ENCODE data around the gene PLEKHA7.
"Not testable (repeated sequence)": the region's sequence is repeated elsewhere in the genome, so short reads cannot be mapped to it uniquely, and the experiment has no call there.

PLEKHA7 gene

GRCh38 chr11:16905375-16905774 lies 108.8 kb downstream of the PLEKHA7 start:
- no peak for DNase-seq
- Histone ChIP-seq H3K18ac (ENCODE audit: low read length) (no peak overlapping the region), H2AK5ac (ENCODE audit: low read length) (no peak overlapping the region), H3K79me2 (ENCODE audit: control insufficient read depth, insufficient read depth, low read length) (no peaks in the 10 kb centered on the region), H3K23ac (ENCODE audit: low read length) (no peak overlapping the region), H2BK5ac (ENCODE audit: low read length) (no peak overlapping the region), H4K8ac (ENCODE audit: low read depth, low read length) (no peak overlapping the region), H2BK120ac (ENCODE audit: low read depth, low read length) (no peak overlapping the region), H3K9ac (ENCODE audit: low read length) (no peak overlapping the region), H3K27ac (ENCODE audit: low read depth, low read length) (no peak overlapping the region), H3K27me3 (ENCODE audit: insufficient read depth, low read length, poor library complexity) (no peaks in the 10 kb centered on the region), H3K4me1 (ENCODE audit: control insufficient read depth, low read depth, low read length) (no peaks in the 10 kb centered on the region), H3K4me2 (ENCODE audit: low read length) (no peak overlapping the region), H3K4ac (ENCODE audit: low read depth, low read length) (no peak overlapping the region), H3K4me3 (ENCODE audit: low read length) (no peak overlapping the region), H4K5ac (ENCODE audit: low read length) (no peak overlapping the region), H3K36me3 (ENCODE audit: control insufficient read depth, insufficient read depth, low read length) (no peaks in the 10 kb centered on the region), H3K79me1 (ENCODE audit: low read length) (no peaks in the 10 kb centered on the region), H2BK15ac (replicated peaks; ENCODE audit: low read depth) (no peak overlapping the region), H3K56ac (ENCODE audit: low read length) (no peak overlapping the region)
- no CpG with 5 or more reads among the region's 1 CpG for WGBS (ENCODE audit: extremely low coverage, insufficient coverage, low lambda C conversion rate)

GRCh38 chr11:16904761-16905160 lies 109.5 kb downstream of the PLEKHA7 start:
- not testable (repeated sequence) for H3K4me2 ChIP-seq (ENCODE audit: low read length); H3K18ac ChIP-seq (ENCODE audit: low read length); H4K5ac ChIP-seq (ENCODE audit: low read length); H2BK5ac ChIP-seq (ENCODE audit: low read length); H3K4me3 ChIP-seq (ENCODE audit: low read length); H3K4ac ChIP-seq (ENCODE audit: low read depth, low read length); H3K27me3 ChIP-seq (ENCODE audit: insufficient read depth, low read length, poor library complexity); H3K4me1 ChIP-seq (ENCODE audit: control insufficient read depth, low read depth, low read length); H3K23ac ChIP-seq (ENCODE audit: low read length); H3K56ac ChIP-seq (ENCODE audit: low read length); H4K8ac ChIP-seq (ENCODE audit: low read depth, low read length); H3K9ac ChIP-seq (ENCODE audit: low read length); H2BK15ac ChIP-seq (replicated peaks; ENCODE audit: low read depth); H3K36me3 ChIP-seq (ENCODE audit: control insufficient read depth, insufficient read depth, low read length); DNase-seq; H3K27ac ChIP-seq (ENCODE audit: low read depth, low read length); H2AK5ac ChIP-seq (ENCODE audit: low read length); H2BK120ac ChIP-seq (ENCODE audit: low read depth, low read length); H3K79me1 ChIP-seq (ENCODE audit: low read length); H3K79me2 ChIP-seq (ENCODE audit: control insufficient read depth, insufficient read depth, low read length)
- no CpG with 5 or more reads among the region's 2 CpGs for WGBS (ENCODE audit: extremely low coverage, insufficient coverage, low lambda C conversion rate)

- H4K8ac ChIP-seq (ENCODE audit: low read depth, low read length): no peak overlapping the region
- H3K23ac ChIP-seq (ENCODE audit: low read length): no peak overlapping the region
- WGBS (ENCODE audit: extremely low coverage, insufficient coverage, low lambda C conversion rate): no CpG with 5 or more reads among the region's 2 CpGs
- H2AK5ac ChIP-seq (ENCODE audit: low read length): no peak overlapping the region
- no peaks in the 10 kb centered on the region for H3K79me2 ChIP-seq (ENCODE audit: control insufficient read depth, insufficient read depth, low read length)
- H3K27me3 ChIP-seq (ENCODE audit: insufficient read depth, low read length, poor library complexity): no peaks in the 10 kb centered on the region
- H3K79me1 ChIP-seq (ENCODE audit: low read length): no peaks in the 10 kb centered on the region
- no peak overlapping the region for H3K56ac ChIP-seq (ENCODE audit: low read length)
- H2BK15ac ChIP-seq (replicated peaks; ENCODE audit: low read depth): no peak overlapping the region
- H2BK5ac ChIP-seq (ENCODE audit: low read length): no peak overlapping the region
- H3K4me3 ChIP-seq (ENCODE audit: low read length): no peak overlapping the region
- H3K18ac ChIP-seq (ENCODE audit: low read length): no peak overlapping the region
- no peak overlapping the region for H3K9ac ChIP-seq (ENCODE audit: low read length)
- H3K4ac ChIP-seq (ENCODE audit: low read depth, low read length): no peak overlapping the region
- no peak overlapping the region for H2BK120ac ChIP-seq (ENCODE audit: low read depth, low read length)
- H3K36me3 ChIP-seq (ENCODE audit: control insufficient read depth, insufficient read depth, low read length): no peaks in the 10 kb centered on the region
- H3K4me1 ChIP-seq (ENCODE audit: control insufficient read depth, low read depth, low read length): no peaks in the 10 kb centered on the region
- no peak overlapping the region for H3K4me2 ChIP-seq (ENCODE audit: low read length)
- no peak overlapping the region for H4K5ac ChIP-seq (ENCODE audit: low read length)
- no peak for DNase-seq
- H3K27ac ChIP-seq (ENCODE audit: low read depth, low read length): no peak overlapping the region
Measured at GRCh38 chr11:16902781-16903378, 111.3 kb downstream of the PLEKHA7 start.

- H3K4me2 ChIP-seq (ENCODE audit: low read length): no peak overlapping the region
- H4K8ac ChIP-seq (ENCODE audit: low read depth, low read length): no peak overlapping the region
- no peak overlapping the region for H2AK5ac ChIP-seq (ENCODE audit: low read length)
- DNase-seq: no peak
- peaks cover 5% of the 10 kb centered on the region for H3K4me1 ChIP-seq (ENCODE audit: control insufficient read depth, low read depth, low read length)
- no peak overlapping the region for H3K9ac ChIP-seq (ENCODE audit: low read length)
- WGBS (ENCODE audit: extremely low coverage, insufficient coverage, low lambda C conversion rate): no CpG with 5 or more reads among the region's 6 CpGs
- no peak overlapping the region for H4K5ac ChIP-seq (ENCODE audit: low read length)
- H3K23ac ChIP-seq (ENCODE audit: low read length): no peak overlapping the region
- no peak overlapping the region for H2BK120ac ChIP-seq (ENCODE audit: low read depth, low read length)
- H3K27ac ChIP-seq (ENCODE audit: low read depth, low read length): no peak overlapping the region
- H3K18ac ChIP-seq (ENCODE audit: low read length): no peak overlapping the region
- H3K79me1 ChIP-seq (ENCODE audit: low read length): no peaks in the 10 kb centered on the region
- H3K4ac ChIP-seq (ENCODE audit: low read depth, low read length): no peak overlapping the region
- H2BK15ac ChIP-seq (replicated peaks; ENCODE audit: low read depth): no peak overlapping the region
- no peaks in the 10 kb centered on the region for H3K27me3 ChIP-seq (ENCODE audit: insufficient read depth, low read length, poor library complexity)
- H3K56ac ChIP-seq (ENCODE audit: low read length): no peak overlapping the region
- no peaks in the 10 kb centered on the region for H3K79me2 ChIP-seq (ENCODE audit: control insufficient read depth, insufficient read depth, low read length)
- no peak overlapping the region for H3K4me3 ChIP-seq (ENCODE audit: low read length)
- H2BK5ac ChIP-seq (ENCODE audit: low read length): no peak overlapping the region
- H3K36me3 ChIP-seq (ENCODE audit: control insufficient read depth, insufficient read depth, low read length): no peaks in the 10 kb centered on the region
Measured at GRCh38 chr11:16902182-16902581, 112.0 kb downstream of the PLEKHA7 start.

GRCh38 chr11:16900491-16900890 lies 113.7 kb downstream of the PLEKHA7 start:
- Histone ChIP-seq H2AK5ac (ENCODE audit: low read length) (no peak overlapping the region), H2BK5ac (ENCODE audit: low read length) (no peak overlapping the region), H2BK120ac (ENCODE audit: low read depth, low read length) (no peak overlapping the region), H3K27ac (ENCODE audit: low read depth, low read length) (no peak overlapping the region), H3K56ac (ENCODE audit: low read length) (no peak overlapping the region), H3K79me2 (ENCODE audit: control insufficient read depth, insufficient read depth, low read length) (no peaks in the 10 kb centered on the region), H3K4me2 (ENCODE audit: low read length) (no peak overlapping the region), H3K23ac (ENCODE audit: low read length) (no peak overlapping the region), H3K4me3 (ENCODE audit: low read length) (no peak overlapping the region), H3K36me3 (ENCODE audit: control insufficient read depth, insufficient read depth, low read length) (no peaks in the 10 kb centered on the region), H3K18ac (ENCODE audit: low read length) (no peak overlapping the region), H3K9ac (ENCODE audit: low read length) (no peak overlapping the region), H2BK15ac (replicated peaks; ENCODE audit: low read depth) (no peak overlapping the region), H3K27me3 (ENCODE audit: insufficient read depth, low read length, poor library complexity) (no peaks in the 10 kb centered on the region), H4K5ac (ENCODE audit: low read length) (no peak overlapping the region), H3K79me1 (ENCODE audit: low read length) (no peaks in the 10 kb centered on the region), H3K4ac (ENCODE audit: low read depth, low read length) (no peak overlapping the region), H3K4me1 (ENCODE audit: control insufficient read depth, low read depth, low read length) (peaks cover 5% of the 10 kb centered on the region), H4K8ac (ENCODE audit: low read depth, low read length) (no peak overlapping the region)
- no peak for DNase-seq

GRCh38 chr11:16899708-16900303 lies 114.4 kb downstream of the PLEKHA7 start:
- Histone ChIP-seq H3K79me1 (ENCODE audit: low read length) (no peaks in the 10 kb centered on the region), H3K4ac (ENCODE audit: low read depth, low read length) (no peak overlapping the region), H3K4me1 (ENCODE audit: control insufficient read depth, low read depth, low read length) (peaks cover 5% of the 10 kb centered on the region), H3K4me2 (ENCODE audit: low read length) (no peak overlapping the region), H2AK5ac (ENCODE audit: low read length) (no peak overlapping the region), H3K79me2 (ENCODE audit: control insufficient read depth, insufficient read depth, low read length) (no peaks in the 10 kb centered on the region), H3K27me3 (ENCODE audit: insufficient read depth, low read length, poor library complexity) (no peaks in the 10 kb centered on the region), H3K23ac (ENCODE audit: low read length) (no peak overlapping the region), H3K4me3 (ENCODE audit: low read length) (no peak overlapping the region), H2BK15ac (replicated peaks; ENCODE audit: low read depth) (no peak overlapping the region), H3K56ac (ENCODE audit: low read length) (peak overlapping the region; percentile 40), H4K5ac (ENCODE audit: low read length) (no peak overlapping the region), H2BK120ac (ENCODE audit: low read depth, low read length) (no peak overlapping the region), H3K18ac (ENCODE audit: low read length) (no peak overlapping the region), H3K27ac (ENCODE audit: low read depth, low read length) (no peak overlapping the region), H3K9ac (ENCODE audit: low read length) (no peak overlapping the region), H4K8ac (ENCODE audit: low read depth, low read length) (no peak overlapping the region), H2BK5ac (ENCODE audit: low read length) (no peak overlapping the region), H3K36me3 (ENCODE audit: control insufficient read depth, insufficient read depth, low read length) (no peaks in the 10 kb centered on the region)
- no peak for DNase-seq
